Endothelial cell of umbilical vein (primary cell): Measurements from ENCODE around the gene FMO2. TPM values are rescaled to one million over a fixed set of nuclear protein-coding genes. Genes with fewer than 3 reads are reported as not detected.

ENCODE experiments used
- BruUV-seq: library from RNA; stranded (reverse); fragments of 400-500 nt; replicated peaks from 2 replicates; lab custom pipeline; 2021; lab: Mats Ljungman, UMichigan
- CTCF ChIA-PET: fragments of 300-600, 350-600 bp; sonication (Branson Sonifier 250); formaldehyde crosslinking; loops from one replicate; lab custom pipeline; 2021; ENCODE audit warnings: antibody characterized with exemption, inconsistent platforms; lab: Charles Lee
- POLR2A ChIA-PET: fragments of 300-600, 350-600 bp; sonication (Branson Sonifier 250); formaldehyde crosslinking; loops from one replicate; lab custom pipeline; 2021; ENCODE audit warnings: antibody characterized with exemption, inconsistent platforms; lab: Charles Lee
- DNase-seq: peaks from one replicate; pipeline ENCODE4 v3.0.0-alpha.2; 2011; ENCODE audit warnings: low read depth, low spot score
- FAIRE-seq: peaks from 2 replicates; lab custom pipeline; 2011; peaks lifted over from hg19 to GRCh38; lab: Jason Lieb, UNC
- H2AFZ ChIP-seq: 2 replicates; pipeline ENCODE4 v1.6.0; 2012; ENCODE audit warnings: low read depth, low read length, control low read depth, inconsistent platforms
- H3K27ac ChIP-seq: 2 replicates; pipeline ENCODE4 v1.5.1; 2011; ENCODE audit warnings: low read depth, mild to moderate bottlenecking, control low read depth, low read length, moderate library complexity; ENCODE audit not compliant: insufficient read depth
- H3K27me3 ChIP-seq, 2 experiments: 2 replicates each; pipeline versions ENCODE4 v1.6.0 to v1.6.1; 2011; ENCODE audit warnings: low read length in 2 of 2, mixed read lengths in 1 of 2; ENCODE audit not compliant: control insufficient read depth in 2 of 2, insufficient read depth in 2 of 2
- H3K36me3 ChIP-seq, 2 experiments: 2 replicates in 1 of 2; 3 replicates in 1 of 2; pipeline ENCODE4 v1.5.1; 2011; ENCODE audit warnings: low read length in 2 of 2, mild to moderate bottlenecking in 1 of 2, moderate library complexity in 1 of 2; ENCODE audit not compliant: control insufficient read depth in 2 of 2, insufficient read depth in 2 of 2; ENCODE audit errors: extremely low read depth in 1 of 2
- H3K4me1 ChIP-seq: 3 replicates; pipeline ENCODE4 v1.5.1; 2011; ENCODE audit warnings: mild to moderate bottlenecking, low read length; ENCODE audit not compliant: control insufficient read depth, insufficient read depth; ENCODE audit errors: extremely low read depth
- H3K4me2 ChIP-seq: 2 replicates; pipeline ENCODE4 v1.6.1; 2011; ENCODE audit warnings: low read length, control low read depth, mixed read lengths; ENCODE audit not compliant: insufficient read depth
- H3K4me3 ChIP-seq, 3 experiments: fragments of 200-600 bp in 1 of 3; sonication (generic), shearing (Covaris generic) in 1 of 3; replicated peaks in 1 of 3; 2 replicates each; pipeline ENCODE4 v1.5.1; 2011 to 2016; ENCODE audit warnings: control low read depth in 3 of 3, low read length in 3 of 3, mild to moderate bottlenecking in 2 of 3, inconsistent platforms in 1 of 3, low read depth in 1 of 3, moderate library complexity in 1 of 3; ENCODE audit not compliant: insufficient read depth in 1 of 3
- H3K79me2 ChIP-seq: 2 replicates; pipeline ENCODE4 v1.6.0; 2012; ENCODE audit warnings: low read length, inconsistent platforms; ENCODE audit not compliant: control insufficient read depth, insufficient read depth
- H3K9ac ChIP-seq: replicated peaks from 2 replicates; pipeline ENCODE3; 2011; ENCODE audit warnings: low read length, control low read depth; ENCODE audit not compliant: insufficient read depth; ENCODE audit errors: extremely low read depth
- H3K9me1 ChIP-seq: replicated peaks from 3 replicates; pipeline ENCODE4 v1.6.0; 2011; ENCODE audit warnings: mild to moderate bottlenecking, low read length; ENCODE audit not compliant: control insufficient read depth, insufficient read depth; ENCODE audit errors: extremely low read depth
- H3K9me3 ChIP-seq: replicated peaks from 2 replicates; pipeline ENCODE4 v1.5.1; 2012; ENCODE audit warnings: low read length, inconsistent platforms; ENCODE audit not compliant: control insufficient read depth, insufficient read depth
- H4K20me1 ChIP-seq: replicated peaks from 2 replicates; pipeline ENCODE3; 2011; ENCODE audit warnings: mild to moderate bottlenecking, low read length; ENCODE audit not compliant: control insufficient read depth, insufficient read depth; ENCODE audit errors: extremely low read depth
- CTCF ChIP-seq, 2 donors: IDR thresholded peaks; 1 replicate in 1 of 2; 2 replicates in 1 of 2; pipeline ENCODE4 v1.5.1; 2011; ENCODE audit warnings: low read length in 2 of 2, mild to moderate bottlenecking in 2 of 2, moderate library complexity in 2 of 2, control low read depth in 1 of 2, inconsistent platforms in 1 of 2, low read depth in 1 of 2; ENCODE audit not compliant: insufficient read depth in 1 of 2; ENCODE audit errors: extremely low read depth in 1 of 2
- EZH2 ChIP-seq: IDR thresholded peaks from 2 replicates; pipeline ENCODE4 v1.6.1; 2012; ENCODE audit warnings: borderline replicate concordance, low read depth, mild to moderate bottlenecking, moderate library complexity, low read length, inconsistent platforms; ENCODE audit not compliant: severe bottlenecking
- FOS ChIP-seq: IDR thresholded peaks from 2 replicates; pipeline ENCODE4 v1.6.1; 2011; ENCODE audit warnings: mild to moderate bottlenecking, low read length, moderate library complexity, borderline replicate concordance; ENCODE audit not compliant: insufficient read depth
- GATA2 ChIP-seq: IDR thresholded peaks from 2 replicates; pipeline ENCODE4 v1.7.0; 2011; ENCODE audit warnings: low read depth, mild to moderate bottlenecking, moderate library complexity, mixed read lengths, low read length; ENCODE audit not compliant: insufficient read length, insufficient read depth
- JUN ChIP-seq: IDR thresholded peaks from 2 replicates; pipeline ENCODE4 v1.6.1; 2011; ENCODE audit warnings: borderline replicate concordance, low read depth; ENCODE audit not compliant: insufficient read length, insufficient read depth
- MAX ChIP-seq: IDR thresholded peaks from 2 replicates; pipeline ENCODE4 v1.6.1; 2011; ENCODE audit not compliant: insufficient read depth, insufficient read length
- POLR2A ChIP-seq: IDR thresholded peaks from 2 replicates; pipeline ENCODE4 v1.6.1; 2012; ENCODE audit warnings: low read depth, mild to moderate bottlenecking, control low read depth, low read length
- POLR2AphosphoS5 ChIP-seq: IDR thresholded peaks from 2 replicates; pipeline ENCODE4 v1.6.1; 2012; ENCODE audit warnings: low read depth, mild to moderate bottlenecking, control low read depth, low read length, moderate library complexity; ENCODE audit not compliant: insufficient read depth
- dilution Hi-C: fragments of 300-500 bp; cut with MboI; formaldehyde crosslinking; loops from one replicate; pipeline ENCODE4 v1.15.0; 2019; ENCODE audit warnings: low sequenced_read_pairs; ENCODE audit not compliant: extremely low pct_ligation_motif_present
- intact Hi-C: fragments of 100-400 bp; cut with micrococcal nuclease; formaldehyde crosslinking; loops from one replicate; pipeline ENCODE4 v1.10.0; 2022
- polyA plus RNA-seq, 4 experiments: library from polyadenylated mRNA; depleted of rRNA in 3 of 4; stranded (reverse) in 3 of 4; unstranded in 1 of 4; fragments of >200 nt; gene quantifications; 2 replicates each; pipeline versions ENCODE4 v1.2.1 to v1.2.3, GENCODE V29; 2011 to 2012; ENCODE audit warnings: missing spikeins in 1 of 4
- total RNA-seq: library from RNA; stranded (reverse); gene quantifications from 2 replicates; pipeline ENCODE4 v1.2.3, GENCODE V29; 2021

FMO2 gene
- total and polyA plus RNA-seq, 2 donors (not counting 3 experiments of a cell fraction or from before 2014, with no cell fraction given): not detected

GRCh38 chr1:171226747-171227370 lies 41.8 kb downstream of the FMO2 start:
- peak; percentile 67 for FAIRE-seq
- POLR2A ChIA-PET: no interaction called here
- Histone ChIP-seq H3K9me3 (no peaks in the 10 kb centered on the region), H3K36me3 (no peaks in the 10 kb centered on the region), H3K79me2 (no peaks in the 10 kb centered on the region), H3K9ac (no peak overlapping the region), H3K9me1 (no peaks in the 10 kb centered on the region), H2AFZ (no peak overlapping the region), H4K20me1 (no peaks in the 10 kb centered on the region), H3K27ac (no peak overlapping the region), H3K4me3 (no peak overlapping the region), H3K4me1 (no peaks in the 10 kb centered on the region), H3K27me3 (no peaks in the 10 kb centered on the region), H3K4me2 (no peak overlapping the region)
- intact Hi-C loops (loop anchor here (1.0 to 10.0 kb wide), 3 partner anchors 146 to 552 kb away; no protein-coding TSS in a partner anchor), dilution Hi-C loops (no loop called here)
- CTCF ChIA-PET: interaction anchor here (0.6 to 2.3 kb wide), 21 partner anchors 9 to 1298 kb away, joined by 3 to 54 read pairs (median 3); partner anchors contain the start of gene FMO4
- no TSS peak for BruUV-seq
- peak; percentile 57 for DNase-seq
- TF ChIP-seq CTCF (IDR thresholded peaks at IDR 0.05; ENCODE audit: extremely low read depth in 1 of 2, insufficient read depth in 1 of 2, low read depth in 1 of 2, low read length in 2 of 2) (peak; percentile 44 to 53), JUN (no peak), EZH2 (no peak), GATA2 (no peak), POLR2A (no peak), POLR2AphosphoS5 (no peak), MAX (no peak), FOS (no peak)
